ENCODE data around the gene DYSF. TPM values are rescaled to one million over a fixed set of nuclear protein-coding genes. Genes with fewer than 3 reads are reported as not detected.
"Not testable (repeated sequence)": the region's sequence is repeated elsewhere in the genome, so short reads cannot be mapped to it uniquely, and the experiment has no call there.

The DYSF gene
- polyA plus RNA-seq (2013, experiment 1 of 2) = 0.43 TPM
- polyA plus RNA-seq (2013, experiment 2 of 2) = 0.35 TPM

DNA sequence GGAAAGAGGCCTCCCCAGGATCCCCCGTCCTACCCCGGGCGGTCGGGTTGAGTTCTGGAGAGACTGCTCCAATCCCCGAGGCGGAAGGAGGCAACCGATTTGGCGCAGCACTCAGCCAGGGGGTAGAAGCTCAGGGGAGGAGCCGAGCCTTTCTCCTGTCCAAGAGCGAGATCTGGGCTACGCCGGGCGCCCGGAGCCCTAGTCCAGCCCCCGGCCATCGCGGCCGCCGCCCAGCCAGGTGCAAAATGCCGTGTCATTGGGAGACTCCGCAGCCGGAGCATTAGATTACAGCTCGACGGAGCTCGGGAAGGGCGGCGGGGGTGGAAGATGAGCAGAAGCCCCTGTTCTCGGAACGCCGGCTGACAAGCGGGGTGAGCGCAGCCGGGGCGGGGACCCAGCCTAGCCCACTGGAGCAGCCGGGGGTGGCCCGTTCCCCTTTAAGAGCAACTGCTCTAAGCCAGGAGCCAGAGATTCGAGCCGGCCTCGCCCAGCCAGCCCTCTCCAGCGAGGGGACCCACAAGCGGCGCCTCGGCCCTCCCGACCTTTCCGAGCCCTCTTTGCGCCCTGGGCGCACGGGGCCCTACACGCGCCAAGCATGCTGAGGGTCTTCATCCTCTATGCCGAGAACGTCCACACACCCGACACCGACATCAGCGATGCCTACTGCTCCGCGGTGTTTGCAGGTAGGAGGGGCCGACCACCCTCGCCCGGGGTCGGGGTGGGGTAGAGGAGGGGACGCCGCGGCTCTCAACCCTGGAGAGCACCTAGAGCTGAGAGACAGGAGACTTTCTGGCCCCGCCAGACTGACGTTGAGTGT, at the start of gene DYSF:
Gene DYSF (plus strand): TSS at position 158 of the 817 bp plus-strand sequence.
- H3K27me3 ChIP-seq (ENCODE audit: control insufficient read depth in 3 of 3, insufficient read depth in 3 of 3, low read depth in 1 of 3, low read length in 3 of 3) = peaks cover 0 to 44% (median 16%) of the 10 kb centered on the region in 3 experiments
- H3K9ac ChIP-seq (ENCODE audit: low read depth, low read length, poor library complexity) = peak within 1 kb of the TSS; percentile 65
- no peak within 1 kb of the TSS for H3K4ac ChIP-seq (ENCODE audit: low read length)
- no peak within 1 kb of the TSS for H2BK12ac ChIP-seq (ENCODE audit: low read length)
- peak within 1 kb of the TSS; percentile 46 for H2AK5ac ChIP-seq (ENCODE audit: low read depth, low read length)
- DNase-seq (ENCODE audit: low spot score) = peak; percentile 59
- peak within 1 kb of the TSS; percentile 86 for H3K4me2 ChIP-seq (ENCODE audit: insufficient read depth, low read length, poor library complexity, severe bottlenecking)
- H2AFZ ChIP-seq (ENCODE audit: low read length) = peak within 1 kb of the TSS; percentile 84
- H3K18ac ChIP-seq (ENCODE audit: low read length) = peak within 1 kb of the TSS; percentile 62
- H3K4me1 ChIP-seq (ENCODE audit: control insufficient read depth in 2 of 2, insufficient read depth in 1 of 2, low read depth in 1 of 2, low read length in 2 of 2) = peaks cover 20 to 26% of the 10 kb centered on the region in 2 donors
- H3K27ac ChIP-seq (replicated peaks; ENCODE audit: low read length) = no peak within 1 kb of the TSS
- H4K8ac ChIP-seq (ENCODE audit: low read depth, low read length) = no peak within 1 kb of the TSS
- no peaks in the 10 kb centered on the region for H3K79me1 ChIP-seq (ENCODE audit: low read depth, low read length)
- no peaks in the 10 kb centered on the region for H3K9me3 ChIP-seq (replicated peaks in 1 of 2; ENCODE audit: control insufficient read depth in 2 of 2, insufficient read depth in 1 of 2, low read depth in 1 of 2, low read length in 2 of 2)
- peak within 1 kb of the TSS; percentile 34 for H3K23ac ChIP-seq (ENCODE audit: low read depth, low read length, poor library complexity)
- H3K14ac ChIP-seq (ENCODE audit: low read length) = no peak within 1 kb of the TSS
- no peaks in the 10 kb centered on the region for H3K36me3 ChIP-seq (replicated peaks in 1 of 2; ENCODE audit: control insufficient read depth in 2 of 2, insufficient read depth in 2 of 2, low read length in 2 of 2)
- peak within 1 kb of the TSS; percentile 32 for H2BK15ac ChIP-seq (ENCODE audit: low read length)
- H2BK5ac ChIP-seq (ENCODE audit: low read length) = peak within 1 kb of the TSS; percentile 42
- no CpG with 5 or more reads among the region's 66 CpGs for WGBS, 2 donors (ENCODE audit: extremely low coverage in 2 of 2, insufficient read length in 2 of 2, insufficient replicate concordance in 1 of 2)
- no peak within 1 kb of the TSS for H2BK120ac ChIP-seq (ENCODE audit: low read depth, low read length)
- peak within 1 kb of the TSS; percentile 26 to 59 for H3K4me3 ChIP-seq (ENCODE audit: low read length in 2 of 2)
- H4K91ac ChIP-seq (ENCODE audit: low read depth, low read length, poor library complexity) = no peak within 1 kb of the TSS

DNA sequence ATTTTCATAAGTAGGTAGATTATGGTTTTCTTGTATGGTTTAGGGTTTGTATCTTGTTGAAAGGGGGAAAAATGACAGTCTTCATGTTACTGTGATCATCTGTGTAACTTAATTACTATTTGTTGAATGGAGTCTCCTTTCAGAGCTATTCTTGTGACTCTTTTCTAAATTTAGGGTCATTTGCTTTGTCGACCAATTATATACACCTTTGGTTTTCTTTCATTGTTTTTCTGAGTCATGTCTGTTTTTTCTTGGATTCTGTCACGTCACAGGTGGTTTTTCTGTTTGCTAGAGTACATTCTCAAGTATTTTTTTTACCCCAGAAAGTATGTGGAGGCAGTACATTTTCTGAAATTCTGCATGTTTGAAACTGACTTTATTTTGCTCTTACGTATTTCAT, 43.8 kb upstream of the DYSF start:
- H3K9ac ChIP-seq (ENCODE audit: low read depth, low read length, poor library complexity) = no peak overlapping the region
- H4K91ac ChIP-seq (ENCODE audit: low read depth, low read length, poor library complexity) = no peak overlapping the region
- no peak overlapping the region for H3K27ac ChIP-seq (replicated peaks; ENCODE audit: low read length)
- no CpG with 5 or more reads among the region's 3 CpGs for WGBS, 2 donors (ENCODE audit: extremely low coverage in 2 of 2, insufficient read length in 2 of 2, insufficient replicate concordance in 1 of 2)
- no peak overlapping the region for H2BK12ac ChIP-seq (ENCODE audit: low read length)
- H2BK5ac ChIP-seq (ENCODE audit: low read length) = no peak overlapping the region
- no peaks in the 10 kb centered on the region for H3K4me1 ChIP-seq (ENCODE audit: control insufficient read depth in 2 of 2, insufficient read depth in 1 of 2, low read depth in 1 of 2, low read length in 2 of 2)
- no peak overlapping the region for H3K4me2 ChIP-seq (ENCODE audit: insufficient read depth, low read length, poor library complexity, severe bottlenecking)
- no peak overlapping the region for H4K8ac ChIP-seq (ENCODE audit: low read depth, low read length)
- peaks cover 0 to 8% of the 10 kb centered on the region in 2 donors for H3K9me3 ChIP-seq (replicated peaks in 1 of 2; ENCODE audit: control insufficient read depth in 2 of 2, insufficient read depth in 1 of 2, low read depth in 1 of 2, low read length in 2 of 2)
- H3K79me1 ChIP-seq (ENCODE audit: low read depth, low read length) = no peaks in the 10 kb centered on the region
- H3K4me3 ChIP-seq (ENCODE audit: low read length in 2 of 2) = no peak overlapping the region
- no peak for DNase-seq (ENCODE audit: low spot score)
- no peak overlapping the region for H2BK15ac ChIP-seq (ENCODE audit: low read length)
- H2AK5ac ChIP-seq (ENCODE audit: low read depth, low read length) = no peak overlapping the region
- H3K23ac ChIP-seq (ENCODE audit: low read depth, low read length, poor library complexity) = no peak overlapping the region
- H3K27me3 ChIP-seq (ENCODE audit: control insufficient read depth in 3 of 3, insufficient read depth in 3 of 3, low read depth in 1 of 3, low read length in 3 of 3) = no peaks in the 10 kb centered on the region
- no peak overlapping the region for H3K18ac ChIP-seq (ENCODE audit: low read length)
- peaks cover 4 to 65% of the 10 kb centered on the region in 2 donors for H3K36me3 ChIP-seq (replicated peaks in 1 of 2; ENCODE audit: control insufficient read depth in 2 of 2, insufficient read depth in 2 of 2, low read length in 2 of 2)
- no peak overlapping the region for H3K14ac ChIP-seq (ENCODE audit: low read length)
- no peak overlapping the region for H3K4ac ChIP-seq (ENCODE audit: low read length)
- H2BK120ac ChIP-seq (ENCODE audit: low read depth, low read length) = no peak overlapping the region
- no peak overlapping the region for H2AFZ ChIP-seq (ENCODE audit: low read length)

DNA sequence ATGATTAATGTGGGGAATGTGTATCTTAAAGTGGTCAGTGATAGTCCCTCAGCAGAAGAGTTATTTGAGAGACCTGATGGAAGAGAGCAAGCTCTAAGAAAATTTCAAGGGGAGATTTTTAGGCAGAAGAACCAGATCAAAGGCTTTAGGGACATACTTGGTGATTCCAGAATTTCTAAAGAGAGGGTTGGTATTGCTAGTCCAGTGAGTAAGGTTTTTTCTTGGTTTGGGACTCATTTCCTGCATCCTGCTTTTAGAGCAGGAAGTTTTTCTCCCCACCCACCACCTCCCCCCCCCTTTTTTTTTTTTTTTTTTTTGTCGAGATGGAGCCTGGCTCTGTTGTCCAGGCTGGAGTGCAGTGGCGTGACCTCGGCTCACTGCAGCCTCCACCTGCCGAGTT, 42.7 kb upstream of the DYSF start:
- Histone ChIP-seq H2BK5ac (ENCODE audit: low read length) (no peak overlapping the region), H2AFZ (ENCODE audit: low read length) (no peak overlapping the region), H4K8ac (ENCODE audit: low read depth, low read length) (no peak overlapping the region), H2AK5ac (ENCODE audit: low read depth, low read length) (no peak overlapping the region), H3K4me2 (ENCODE audit: insufficient read depth, low read length, poor library complexity, severe bottlenecking) (no peak overlapping the region), H3K9ac (ENCODE audit: low read depth, low read length, poor library complexity) (no peak overlapping the region), H3K4me3 (ENCODE audit: low read length in 2 of 2) (no peak overlapping the region), H2BK15ac (ENCODE audit: low read length) (no peak overlapping the region), H3K18ac (ENCODE audit: low read length) (no peak overlapping the region), H3K9me3 (replicated peaks in 1 of 2; ENCODE audit: control insufficient read depth in 2 of 2, insufficient read depth in 1 of 2, low read depth in 1 of 2, low read length in 2 of 2) (peaks cover 0 to 8% of the 10 kb centered on the region in 2 donors), H3K23ac (ENCODE audit: low read depth, low read length, poor library complexity) (no peak overlapping the region), H3K27me3 (ENCODE audit: control insufficient read depth in 3 of 3, insufficient read depth in 3 of 3, low read depth in 1 of 3, low read length in 3 of 3) (no peaks in the 10 kb centered on the region), H3K79me1 (ENCODE audit: low read depth, low read length) (no peaks in the 10 kb centered on the region), H3K27ac (replicated peaks; ENCODE audit: low read length) (no peak overlapping the region), H3K36me3 (replicated peaks in 1 of 2; ENCODE audit: control insufficient read depth in 2 of 2, insufficient read depth in 2 of 2, low read length in 2 of 2) (peaks cover 4 to 54% of the 10 kb centered on the region in 2 donors), H2BK12ac (ENCODE audit: low read length) (no peak overlapping the region), H4K91ac (ENCODE audit: low read depth, low read length, poor library complexity) (no peak overlapping the region), H3K4ac (ENCODE audit: low read length) (no peak overlapping the region), H3K4me1 (ENCODE audit: control insufficient read depth in 2 of 2, insufficient read depth in 1 of 2, low read depth in 1 of 2, low read length in 2 of 2) (no peaks in the 10 kb centered on the region), H2BK120ac (ENCODE audit: low read depth, low read length) (no peak overlapping the region), H3K14ac (ENCODE audit: low read length) (no peak overlapping the region)
- WGBS, 2 donors (ENCODE audit: extremely low coverage in 2 of 2, insufficient read length in 2 of 2, insufficient replicate concordance in 1 of 2) = no CpG with 5 or more reads among the region's 4 CpGs
- no peak for DNase-seq (ENCODE audit: low spot score)

DNA sequence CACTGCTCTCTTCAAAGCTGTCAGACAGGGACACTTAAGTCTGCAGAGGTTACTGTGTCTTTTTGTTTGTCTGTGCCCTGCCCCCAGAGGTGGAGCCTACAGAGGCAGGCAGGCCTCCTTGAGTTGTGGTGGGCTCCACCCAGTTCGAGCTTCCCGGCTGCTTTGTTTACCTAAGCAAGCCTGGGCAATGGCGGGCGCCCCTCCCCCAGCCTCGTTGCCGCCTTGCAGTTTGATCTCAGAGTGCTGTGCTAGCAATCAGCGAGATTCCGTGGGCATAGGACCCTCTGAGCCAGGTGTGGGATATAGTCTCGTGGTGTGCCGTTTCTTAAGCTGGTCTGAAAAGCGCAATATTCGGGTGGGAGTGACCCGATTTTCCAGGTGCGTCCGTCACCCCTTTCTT, 36.5 kb upstream of the DYSF start:
- not testable (repeated sequence) for H3K79me1 ChIP-seq (ENCODE audit: low read depth, low read length); H3K18ac ChIP-seq (ENCODE audit: low read length); H4K8ac ChIP-seq (ENCODE audit: low read depth, low read length); H2AFZ ChIP-seq (ENCODE audit: low read length); H2BK15ac ChIP-seq (ENCODE audit: low read length); H3K27me3 ChIP-seq (ENCODE audit: control insufficient read depth in 3 of 3, insufficient read depth in 3 of 3, low read depth in 1 of 3, low read length in 3 of 3); H3K27ac ChIP-seq (replicated peaks; ENCODE audit: low read length); H3K4ac ChIP-seq (ENCODE audit: low read length); H4K91ac ChIP-seq (ENCODE audit: low read depth, low read length, poor library complexity); H3K9ac ChIP-seq (ENCODE audit: low read depth, low read length, poor library complexity); H3K14ac ChIP-seq (ENCODE audit: low read length); H2AK5ac ChIP-seq (ENCODE audit: low read depth, low read length); H3K4me2 ChIP-seq (ENCODE audit: insufficient read depth, low read length, poor library complexity, severe bottlenecking); H3K9me3 ChIP-seq (replicated peaks in 1 of 2; ENCODE audit: control insufficient read depth in 2 of 2, insufficient read depth in 1 of 2, low read depth in 1 of 2, low read length in 2 of 2); H3K23ac ChIP-seq (ENCODE audit: low read depth, low read length, poor library complexity); DNase-seq (ENCODE audit: low spot score); H2BK120ac ChIP-seq (ENCODE audit: low read depth, low read length); H2BK12ac ChIP-seq (ENCODE audit: low read length); H3K4me3 ChIP-seq (ENCODE audit: low read length in 2 of 2); H3K4me1 ChIP-seq (ENCODE audit: control insufficient read depth in 2 of 2, insufficient read depth in 1 of 2, low read depth in 1 of 2, low read length in 2 of 2); H2BK5ac ChIP-seq (ENCODE audit: low read length)
- no CpG with 5 or more reads among the region's 15 CpGs for WGBS, 2 donors (ENCODE audit: extremely low coverage in 2 of 2, insufficient read length in 2 of 2, insufficient replicate concordance in 1 of 2)
- H3K36me3 ChIP-seq (replicated peaks in 1 of 2; ENCODE audit: control insufficient read depth in 2 of 2, insufficient read depth in 2 of 2, low read length in 2 of 2) = peaks cover 0 to 43% of the 10 kb centered on the region in 2 donors
